ENCODE measurements around the gene HSBP1L1. TPM values are rescaled to one million over a fixed set of nuclear protein-coding genes. Genes with fewer than 3 reads are reported as not detected.

Gene HSBP1L1
- total and polyA plus RNA-seq, 2 of the 13 experiments (the other 11 are each of a cell fraction or from before 2014, with no cell fraction given) = 22.6 to 45.1 TPM

- no peak for TF ChIP-seq ZNF574 (CRISPR knock-in tag; IDR thresholded peaks at IDR 0.05)
- TF ChIP-seq ZMAT5 (CRISPR knock-in tag; IDR thresholded peaks at IDR 0.05; ENCODE audit: borderline replicate concordance, low read depth) = no peak
- TF ChIP-seq ZFP62 (CRISPR knock-in tag; IDR thresholded peaks at IDR 0.05) = no peak
- no peak for TF ChIP-seq TRAFD1 (CRISPR knock-in tag; IDR thresholded peaks at IDR 0.05; ENCODE audit: borderline replicate concordance)
- TF ChIP-seq NFYC (CRISPR knock-in tag; IDR thresholded peaks at IDR 0.05) = no peak
- no peak for TF ChIP-seq JUNB (CRISPR knock-in tag; IDR thresholded peaks at IDR 0.05; ENCODE audit: borderline replicate concordance)
- no peak for TF ChIP-seq ZNF260 (CRISPR knock-in tag; IDR thresholded peaks at IDR 0.05; ENCODE audit: borderline replicate concordance, low read depth)
- no peak for TF ChIP-seq TCF7L2 (IDR thresholded peaks at IDR 0.05; ENCODE audit: low read depth, low read length)
- TF ChIP-seq ZNF550 (CRISPR knock-in tag; IDR thresholded peaks at IDR 0.05; ENCODE audit: borderline replicate concordance) = no peak
- TF ChIP-seq ZSCAN29 (CRISPR knock-in tag; conservative IDR thresholded peaks at IDR 0.05) = no peak
- peak; percentile 38; the same call in 1 of the 2 replicates for TF ChIP-seq MYC (CRISPR knock-in tag; IDR thresholded peaks at IDR 0.05; ENCODE audit: borderline replicate concordance)
- TF ChIP-seq FOXO1 (CRISPR knock-in tag; IDR thresholded peaks at IDR 0.05) = 0 out of 2 replicates have a peak, but pooled peaks have one; percentile 43
- TF ChIP-seq RERE (CRISPR knock-in tag; IDR thresholded peaks at IDR 0.05; ENCODE audit: low read depth) = no peak
- TF ChIP-seq EP300 (IDR thresholded peaks at IDR 0.05; ENCODE audit: low read depth in 2 of 2, low read length in 2 of 2) = peak in 1 of 2 experiments; percentile 47; a peak in 1 of 4 replicates
- no peak for TF ChIP-seq EP300 (CRISPR knock-in tag; IDR thresholded peaks at IDR 0.05; ENCODE audit: borderline replicate concordance)
- TF ChIP-seq MBNL3 (CRISPR knock-in tag; conservative IDR thresholded peaks at IDR 0.05) = no peak
- TF ChIP-seq GATAD2A (CRISPR knock-in tag; IDR thresholded peaks at IDR 0.05) = peak; percentile 63
- TF ChIP-seq MEIS2 (CRISPR knock-in tag; IDR thresholded peaks at IDR 0.05) = no peak
- no peak for TF ChIP-seq PAF1 (CRISPR knock-in tag; IDR thresholded peaks at IDR 0.05)
- TF ChIP-seq ZNF292 (CRISPR knock-in tag; IDR thresholded peaks at IDR 0.05; ENCODE audit: borderline replicate concordance, low read depth) = no peak
- TF ChIP-seq CEBPB (IDR thresholded peaks at IDR 0.05; ENCODE audit: borderline replicate concordance, low read depth, low read length) = peak; percentile 52
Observed at GRCh38 chr18:79936641-79937040, 27.8 kb upstream of the HSBP1L1 start (continued).

Measured in HepG2 (cell line).